A673 (cell line): ENCODE measurements around the gene NOA1.

Experiments
- CTCF ChIP-seq: fragments of 300-800, 200-600 bp; sonication (generic); conservative IDR thresholded peaks from 2 replicates; pipeline ENCODE4 v1.5.1; 2017; ENCODE audit warnings: low read depth, mild to moderate bottlenecking, antibody characterized with exemption, low read length, moderate library complexity, mixed read lengths
- EZH2 ChIP-seq: fragments of 200-600 bp; sonication (generic); IDR thresholded peaks from 2 replicates; pipeline ENCODE4 v1.6.1; 2017; ENCODE audit warnings: borderline replicate concordance, low read depth, mild to moderate bottlenecking, mixed read lengths, antibody characterized with exemption, low read length; ENCODE audit not compliant: poor library complexity, severe bottlenecking

DNA sequence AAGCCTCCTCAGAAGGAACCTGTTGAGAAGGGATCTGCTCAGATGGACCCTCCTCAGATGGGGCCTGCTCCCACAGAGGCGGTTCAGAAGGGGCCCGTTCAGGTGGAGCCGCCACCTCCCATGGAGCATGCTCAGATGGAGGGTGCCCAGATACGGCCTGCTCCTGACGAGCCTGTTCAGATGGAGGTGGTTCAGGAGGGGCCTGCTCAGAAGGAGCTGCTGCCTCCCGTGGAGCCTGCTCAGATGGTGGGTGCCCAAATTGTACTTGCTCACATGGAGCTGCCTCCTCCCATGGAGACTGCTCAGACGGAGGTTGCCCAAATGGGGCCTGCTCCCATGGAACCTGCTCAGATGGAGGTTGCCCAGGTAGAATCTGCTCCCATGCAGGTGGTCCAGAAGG, 46.8 kb downstream of the NOA1 start:
- no peak for TF ChIP-seq CTCF
- no peak for TF ChIP-seq EZH2
